HCT116 (cell line): ENCODE measurements around the gene FAF2. TPM values are rescaled to one million over a fixed set of nuclear protein-coding genes. Genes with fewer than 3 reads are reported as not detected.

ENCODE experiments used
- ATAC-seq: fragments of 200-7000 bp; cut with Tn5 transposase; 2 replicates; pipeline ENCODE4 v1.9.1; 2020; ENCODE audit warnings: mild to moderate bottlenecking, moderate library complexity
- BruUV-seq: library from RNA; stranded (reverse); fragments of 400-500 nt; replicated peaks from 2 replicates; lab custom pipeline; 2021; lab: Mats Ljungman, UMichigan
- CTCF ChIA-PET: fragments of 300-600 bp; sonication (Branson Sonifier 250); formaldehyde crosslinking; loops from one replicate; lab custom pipeline; 2021; ENCODE audit warnings: antibody characterized with exemption; lab: Charles Lee
- POLR2A ChIA-PET: fragments of 300-600, 350-600 bp; sonication (Branson Sonifier 250); formaldehyde crosslinking; loops from one replicate; lab custom pipeline; 2021; ENCODE audit warnings: antibody characterized with exemption; lab: Charles Lee
- RAD21 ChIA-PET, 2 experiments: fragments of 300-600 bp; sonication (Branson Sonifier 250); formaldehyde crosslinking; loops; one replicate each; lab custom pipeline; 2023; ENCODE audit warnings: low total read pairs in 2 of 2; ENCODE audit not compliant: uncharacterized antibody in 2 of 2, unreplicated experiment in 2 of 2, low non-redundant PET in 1 of 2; lab: Charles Lee
- DNase-seq: peaks from one replicate; pipeline ENCODE4 v3.0.0-alpha.2; 2010; ENCODE audit warnings: low read depth, low spot score
- H2AFZ ChIP-seq: fragments of 200-600 bp; shearing (Covaris generic), sonication (generic); 2 replicates; pipeline ENCODE4 v1.6.1; 2017; ENCODE audit warnings: low read depth, mixed run types, mixed read lengths, antibody characterized with exemption, low read length; ENCODE audit not compliant: poor library complexity, severe bottlenecking
- H3K27ac ChIP-seq: 2 replicates; pipeline ENCODE4 v1.5.1; 2012; ENCODE audit warnings: low read depth, low read length
- H3K27me3 ChIP-seq: fragments of 200-600 bp; sonication (generic); 2 replicates; pipeline ENCODE4 v1.6.1; 2016; ENCODE audit warnings: mixed run types, low read length, mixed read lengths; ENCODE audit not compliant: insufficient read depth
- H3K36me3 ChIP-seq, 2 experiments: fragments of 200-500 bp in 1 of 2; fragments of 200-600 bp in 1 of 2; sonication (Bioruptor generic) in 1 of 2; sonication (generic) in 1 of 2; 2 replicates each; pipeline versions ENCODE4 v1.5.1 to v1.6.1; 2014 to 2016; ENCODE audit warnings: low read length in 2 of 2, inconsistent platforms in 1 of 2, mixed read lengths in 1 of 2, mixed run types in 1 of 2; ENCODE audit not compliant: insufficient read depth in 2 of 2, control insufficient read depth in 1 of 2
- H3K4me1 ChIP-seq, 2 experiments: fragments of 200-600 bp in 1 of 2; sonication (generic) in 1 of 2; 2 replicates each; pipeline versions ENCODE4 v1.5.1 to v1.6.1; 2012 to 2017; ENCODE audit warnings: low read length in 2 of 2, inconsistent platforms in 1 of 2, mild to moderate bottlenecking in 1 of 2, mixed read lengths in 1 of 2, mixed run types in 1 of 2, moderate library complexity in 1 of 2; ENCODE audit not compliant: insufficient read depth in 2 of 2, control insufficient read depth in 1 of 2
- H3K4me2 ChIP-seq: fragments of 200-600 bp; sonication (generic); 2 replicates; pipeline ENCODE4 v1.6.1; 2017; ENCODE audit warnings: mixed run types, low read length, mixed read lengths
- H3K4me3 ChIP-seq, 2 experiments: fragments of 200-600 bp in 1 of 2; sonication (generic) in 1 of 2; replicated peaks in 1 of 2; 2 replicates each; pipeline ENCODE4 v1.5.1; 2011 to 2016; ENCODE audit warnings: low read length in 2 of 2, control low read depth in 1 of 2, low read depth in 1 of 2, mild to moderate bottlenecking in 1 of 2, mixed read lengths in 1 of 2, mixed run types in 1 of 2
- H3K79me2 ChIP-seq: fragments of 200-600 bp; sonication (generic); 2 replicates; pipeline ENCODE4 v1.6.1; 2017; ENCODE audit warnings: mild to moderate bottlenecking, mixed run types, low read length, moderate library complexity, mixed read lengths; ENCODE audit not compliant: insufficient read depth
- H3K9ac ChIP-seq: fragments of 200-600 bp; sonication (generic); 2 replicates; pipeline ENCODE4 v1.6.1; 2016; ENCODE audit warnings: low read length, mixed read lengths
- H3K9me2 ChIP-seq: fragments of 200-600 bp; sonication (generic), shearing (Covaris generic); 2 replicates; pipeline ENCODE4 v1.6.1; 2017; ENCODE audit warnings: mixed run types, mild to moderate bottlenecking, moderate library complexity; ENCODE audit not compliant: insufficient read depth
- H3K9me3 ChIP-seq, 2 experiments: fragments of 200-500 bp in 1 of 2; fragments of 200-600 bp in 1 of 2; sonication (Bioruptor generic) in 1 of 2; sonication (generic) in 1 of 2; 2 replicates each; pipeline ENCODE4 v1.6.1; 2014 to 2017; ENCODE audit warnings: low read length in 2 of 2, mixed read lengths in 2 of 2, inconsistent platforms in 1 of 2, low read depth in 1 of 2, mild to moderate bottlenecking in 1 of 2, mixed run types in 1 of 2, moderate library complexity in 1 of 2; ENCODE audit not compliant: control insufficient read depth in 1 of 2, insufficient read depth in 1 of 2
- H4K20me1 ChIP-seq: fragments of 200-600 bp; sonication (generic), shearing (Covaris generic); 2 replicates; pipeline ENCODE4 v1.6.1; 2017; ENCODE audit warnings: mixed run types, mild to moderate bottlenecking, moderate library complexity; ENCODE audit not compliant: insufficient read depth
- CBX3 ChIP-seq: IDR thresholded peaks from 2 replicates; pipeline ENCODE4 v1.6.1; 2012; ENCODE audit warnings: low read depth
- CTCF ChIP-seq, 3 experiments: fragments of 200-600 bp in 1 of 3; sonication (generic) in 1 of 3; IDR thresholded peaks in 2 of 3; conservative IDR thresholded peaks in 1 of 3; 2 replicates each; pipeline ENCODE4 v1.5.1; 2012 to 2017; ENCODE audit warnings: low read depth in 2 of 3, low read length in 2 of 3, antibody characterized with exemption in 1 of 3, borderline replicate concordance in 1 of 3, control low read depth in 1 of 3, mild to moderate bottlenecking in 1 of 3, mixed read lengths in 1 of 3, mixed run types in 1 of 3, moderate library complexity in 1 of 3; ENCODE audit not compliant: insufficient read depth in 1 of 3
- EGR1 ChIP-seq: IDR thresholded peaks from 2 replicates; pipeline ENCODE4 v1.6.1; 2012; ENCODE audit warnings: low read depth
- EZH2phosphoT487 ChIP-seq: fragments of 200-600 bp; IDR thresholded peaks from 2 replicates; pipeline ENCODE4 v1.6.1; 2018; ENCODE audit warnings: antibody characterized with exemption, borderline replicate concordance
- MAX ChIP-seq: IDR thresholded peaks from 2 replicates; pipeline ENCODE4 v1.6.1; 2012
- POLR2A ChIP-seq: IDR thresholded peaks from 2 replicates; pipeline ENCODE4 v1.7.0; 2011; ENCODE audit warnings: borderline replicate concordance; ENCODE audit not compliant: insufficient read depth, insufficient read length; ENCODE audit errors: extremely low read depth
- POLR2AphosphoS5 ChIP-seq: IDR thresholded peaks from 2 replicates; pipeline ENCODE4 v1.6.1; 2011; ENCODE audit warnings: mild to moderate bottlenecking, low read depth, low read length, moderate library complexity
- SIN3A ChIP-seq: IDR thresholded peaks from 2 replicates; pipeline ENCODE4 v1.6.1; 2012; ENCODE audit warnings: low read depth
- SRF ChIP-seq: IDR thresholded peaks from 2 replicates; pipeline ENCODE4 v1.6.1; 2012; ENCODE audit warnings: low read depth
- YY1 ChIP-seq: IDR thresholded peaks from 2 replicates; pipeline ENCODE4 v1.6.1; 2011; ENCODE audit warnings: low read length, low read depth, moderate library complexity, mild to moderate bottlenecking; ENCODE audit not compliant: insufficient replicate concordance; ENCODE audit errors: extremely low read depth
- ZBTB33 ChIP-seq: IDR thresholded peaks from 2 replicates; pipeline ENCODE4 v1.6.1; 2011; ENCODE audit warnings: mild to moderate bottlenecking, low read length, moderate library complexity; ENCODE audit not compliant: insufficient replicate concordance; ENCODE audit errors: extremely low read depth
- ZNF274 ChIP-seq: fragments of 200-500 bp; sonication (Bioruptor generic); IDR thresholded peaks from 2 replicates; pipeline ENCODE4 v1.6.1; 2014; ENCODE audit warnings: mild to moderate bottlenecking, low read depth, low read length, inconsistent platforms
- intact Hi-C: fragments of 100-400 bp; cut with micrococcal nuclease; formaldehyde crosslinking; loops from 2 replicates; pipeline ENCODE4 v1.10.0; 2022
- total RNA-seq: library from RNA; stranded (reverse); gene quantifications from one replicate; pipeline ENCODE4 v1.2.1, GENCODE V29; 2021; ENCODE audit not compliant: unreplicated experiment

The FAF2 gene
- total RNA-seq, 1 experiment from 2014 or later: 51.9 TPM

- Histone ChIP-seq H3K4me1 (no peaks in the 10 kb centered on the region), H3K36me3 (peaks cover 20 to 53% of the 10 kb centered on the region in 2 experiments), H3K27me3 (no peaks in the 10 kb centered on the region), H3K79me2 (peaks cover 56% of the 10 kb centered on the region), H4K20me1 (no peaks in the 10 kb centered on the region), H3K9ac (no peak overlapping the region), H3K27ac (no peak overlapping the region), H3K4me3 (no peak overlapping the region), H3K4me2 (no peak overlapping the region), H2AFZ (no peak overlapping the region), H3K9me2 (no peaks in the 10 kb centered on the region), H3K9me3 (no peaks in the 10 kb centered on the region)
- no peak for ATAC-seq
- intact Hi-C loops: no loop called here
- no TSS peak for BruUV-seq
- ChIA-PET RAD21 (no interaction called here), POLR2A (no interaction called here), CTCF (no interaction called here)
- no peak for TF ChIP-seq EZH2phosphoT487
- TF ChIP-seq CBX3: no peak
- no peak for TF ChIP-seq MAX
- no peak for TF ChIP-seq POLR2A
- no peak for TF ChIP-seq POLR2AphosphoS5
- no peak for TF ChIP-seq ZNF274
- no peak for TF ChIP-seq YY1
- no peak for TF ChIP-seq SRF
- no peak for TF ChIP-seq EGR1
- no peak for TF ChIP-seq ZBTB33
- TF ChIP-seq CTCF (IDR thresholded peaks at IDR 0.05 in 2 of 3, conservative IDR thresholded peaks at IDR 0.05 in 1 of 3; ENCODE audit: borderline replicate concordance in 1 of 3, insufficient read depth in 1 of 3, low read depth in 2 of 3, low read length in 2 of 3): no peak
- no peak for TF ChIP-seq SIN3A
- no peak for DNase-seq
Observed at GRCh38 chr5:176489077-176489476, 40.9 kb downstream of the FAF2 start.
